B cell (primary cell): ENCODE data around the gene SMIM35.

ENCODE experiments used
- CTCF ChIP-seq: fragments of 200-600 bp; IDR thresholded peaks from one replicate; pipeline ENCODE4 v1.8.0; 2022; ENCODE audit warnings: antibody characterized with exemption, mild to moderate bottlenecking
- EZH2 ChIP-seq: IDR thresholded peaks from 2 replicates; pipeline ENCODE4 v1.6.1; 2012; ENCODE audit warnings: borderline replicate concordance, low read depth, mild to moderate bottlenecking, moderate library complexity, low read length; ENCODE audit not compliant: insufficient read depth, poor library complexity, severe bottlenecking

GRCh38 chr11:118010738-118011461, 75.9 kb downstream of the SMIM35 start:
- TF ChIP-seq CTCF (no peak), EZH2 (no peak)
